ENCODE measurements around the gene ADAMTSL2.

Gene ADAMTSL2

GRCh38 chr9:133534346-133535291, at the start of gene ADAMTSL2:
Gene ADAMTSL2, plus strand, starts transcription at chr9:133534704. Its CDS starts 2,009 bp downstream, at chr9:133536713.
- peaks cover 6% of the 10 kb centered on the region for H3K27me3 Mint-ChIP-seq (ENCODE audit: low read depth, poor library complexity)
- H3K4me1 Mint-ChIP-seq: peaks cover 57% of the 10 kb centered on the region
- H3K4me3 Mint-ChIP-seq: peak within 1 kb of the TSS; percentile 66
- no peaks in the 10 kb centered on the region for H3K9me3 Mint-ChIP-seq
- TF ChIP-seq, protein P1, sequence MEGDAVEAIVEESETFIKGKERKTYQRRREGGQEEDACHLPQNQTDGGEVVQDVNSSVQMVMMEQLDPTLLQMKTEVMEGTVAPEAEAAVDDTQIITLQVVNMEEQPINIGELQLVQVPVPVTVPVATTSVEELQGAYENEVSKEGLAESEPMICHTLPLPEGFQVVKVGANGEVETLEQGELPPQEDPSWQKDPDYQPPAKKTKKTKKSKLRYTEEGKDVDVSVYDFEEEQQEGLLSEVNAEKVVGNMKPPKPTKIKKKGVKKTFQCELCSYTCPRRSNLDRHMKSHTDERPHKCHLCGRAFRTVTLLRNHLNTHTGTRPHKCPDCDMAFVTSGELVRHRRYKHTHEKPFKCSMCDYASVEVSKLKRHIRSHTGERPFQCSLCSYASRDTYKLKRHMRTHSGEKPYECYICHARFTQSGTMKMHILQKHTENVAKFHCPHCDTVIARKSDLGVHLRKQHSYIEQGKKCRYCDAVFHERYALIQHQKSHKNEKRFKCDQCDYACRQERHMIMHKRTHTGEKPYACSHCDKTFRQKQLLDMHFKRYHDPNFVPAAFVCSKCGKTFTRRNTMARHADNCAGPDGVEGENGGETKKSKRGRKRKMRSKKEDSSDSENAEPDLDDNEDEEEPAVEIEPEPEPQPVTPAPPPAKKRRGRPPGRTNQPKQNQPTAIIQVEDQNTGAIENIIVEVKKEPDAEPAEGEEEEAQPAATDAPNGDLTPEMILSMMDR (IDR thresholded peaks at IDR 0.05): no peak
- H3K36me3 Mint-ChIP-seq (ENCODE audit: low read depth): no peaks in the 10 kb centered on the region
- peak within 1 kb of the TSS; percentile 25 for H3K27ac Mint-ChIP-seq
- peak; percentile 84 for DNase-seq

- H3K27ac Mint-ChIP-seq: no peak overlapping the region
- H3K36me3 Mint-ChIP-seq (ENCODE audit: low read depth): no peaks in the 10 kb centered on the region
- peaks cover 37% of the 10 kb centered on the region for H3K4me1 Mint-ChIP-seq
- no peak overlapping the region for H3K4me3 Mint-ChIP-seq
- peaks cover 1% of the 10 kb centered on the region for H3K27me3 Mint-ChIP-seq (ENCODE audit: low read depth, poor library complexity)
- TF ChIP-seq, protein P1 (IDR thresholded peaks at IDR 0.05): no peak
- no peak for DNase-seq
- H3K9me3 Mint-ChIP-seq: no peaks in the 10 kb centered on the region
Observed at GRCh38 chr9:133485531-133486260, 48.8 kb upstream of the ADAMTSL2 start.

- Mint-ChIP-seq H3K9me3 (no peaks in the 10 kb centered on the region), H3K36me3 (ENCODE audit: low read depth) (no peaks in the 10 kb centered on the region), H3K27ac (no peak overlapping the region), H3K4me1 (peaks cover 35% of the 10 kb centered on the region), H3K27me3 (ENCODE audit: low read depth, poor library complexity) (no peaks in the 10 kb centered on the region), H3K4me3 (no peak overlapping the region)
- TF ChIP-seq, protein P1 (IDR thresholded peaks at IDR 0.05): no peak
- DNase-seq: peak; percentile 2
Observed at GRCh38 chr9:133487331-133487725, 47.2 kb upstream of the ADAMTSL2 start.

DNA sequence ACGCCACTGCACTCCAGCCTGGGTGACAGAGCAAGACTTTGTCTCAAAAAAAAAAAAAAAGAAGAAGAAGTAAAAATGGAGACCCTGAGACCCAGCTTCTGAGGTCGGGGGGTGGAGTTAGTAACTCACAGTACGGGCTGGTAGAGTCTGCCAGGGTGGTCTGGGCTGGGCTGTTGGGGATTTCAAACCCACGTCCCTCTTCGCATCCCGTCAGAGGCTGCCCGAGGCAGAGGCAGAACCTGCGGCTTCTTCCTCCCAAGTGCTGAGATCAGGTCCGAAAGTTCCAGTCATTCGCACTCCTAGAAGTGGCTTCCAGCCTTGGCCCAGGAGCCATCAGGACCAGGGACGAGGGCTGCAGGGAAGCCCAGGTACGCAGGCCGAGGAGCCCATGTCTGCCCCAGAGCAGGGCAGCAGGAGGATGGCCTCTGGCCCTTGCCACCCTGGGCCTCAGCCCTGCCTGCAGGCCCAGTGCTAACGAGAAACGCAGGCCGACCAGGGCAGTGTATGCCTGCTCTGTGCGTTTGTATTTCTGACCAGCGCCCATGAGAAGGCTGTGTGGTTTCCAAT, 45.7 kb upstream of the ADAMTSL2 start:
- H3K36me3 Mint-ChIP-seq (ENCODE audit: low read depth): no peaks in the 10 kb centered on the region
- H3K4me3 Mint-ChIP-seq: no peak overlapping the region
- TF ChIP-seq, protein P1 (IDR thresholded peaks at IDR 0.05): no peak
- no peak overlapping the region for H3K27ac Mint-ChIP-seq
- H3K27me3 Mint-ChIP-seq (ENCODE audit: low read depth, poor library complexity): no peaks in the 10 kb centered on the region
- DNase-seq: no peak
- H3K4me1 Mint-ChIP-seq: peaks cover 42% of the 10 kb centered on the region
- H3K9me3 Mint-ChIP-seq: no peaks in the 10 kb centered on the region

- TF ChIP-seq, protein P1 (IDR thresholded peaks at IDR 0.05): no peak
- Mint-ChIP-seq H3K4me1 (peaks cover 43% of the 10 kb centered on the region), H3K9me3 (no peaks in the 10 kb centered on the region), H3K27me3 (ENCODE audit: low read depth, poor library complexity) (no peaks in the 10 kb centered on the region), H3K27ac (no peak overlapping the region), H3K4me3 (no peak overlapping the region), H3K36me3 (ENCODE audit: low read depth) (no peaks in the 10 kb centered on the region)
- DNase-seq: no peak
Observed at GRCh38 chr9:133489253-133490190, 45.0 kb upstream of the ADAMTSL2 start.

Data from nephron progenitor cell (in vitro differentiated cells).